Ishikawa (cell line): ENCODE data around the gene ELMO1.

Experiments used
- CEBPB ChIP-seq: IDR thresholded peaks from 2 replicates; pipeline ENCODE4 v1.6.1; 2012
- CREB1 ChIP-seq: IDR thresholded peaks from 2 replicates; pipeline ENCODE4 v1.6.1; 2012; ENCODE audit warnings: low read depth
- EP300 ChIP-seq: IDR thresholded peaks from 2 replicates; pipeline ENCODE4 v1.6.1; 2012; ENCODE audit warnings: borderline replicate concordance
- FOXM1 ChIP-seq: IDR thresholded peaks from 2 replicates; pipeline ENCODE4 v1.6.1; 2012; ENCODE audit warnings: low read depth, borderline replicate concordance
- NFIC ChIP-seq: IDR thresholded peaks from 2 replicates; pipeline ENCODE4 v1.6.1; 2012
- RAD21 ChIP-seq: IDR thresholded peaks from 2 replicates; pipeline ENCODE4 v1.6.1; 2012; ENCODE audit warnings: low read depth
- TAF1 ChIP-seq: IDR thresholded peaks from 2 replicates; pipeline ENCODE4 v1.6.1; 2012; ENCODE audit warnings: low read depth, mild to moderate bottlenecking
- TEAD4 ChIP-seq: IDR thresholded peaks from 2 replicates; pipeline ENCODE4 v1.6.1; 2012
- YY1 ChIP-seq: IDR thresholded peaks from 2 replicates; pipeline ENCODE4 v1.6.1; 2012; ENCODE audit warnings: low read depth
- ZBTB7A ChIP-seq: IDR thresholded peaks from 2 replicates; pipeline ENCODE4 v1.6.1; 2012; ENCODE audit warnings: low read depth
- TF ChIP-seq, protein P1 (sequence below): IDR thresholded peaks from 2 replicates; pipeline ENCODE4 v1.6.1; 2012; ENCODE audit warnings: low read depth, mild to moderate bottlenecking
- TF ChIP-seq, protein P2 (sequence below): IDR thresholded peaks from 2 replicates; pipeline ENCODE4 v1.6.1; 2012

DNA sequence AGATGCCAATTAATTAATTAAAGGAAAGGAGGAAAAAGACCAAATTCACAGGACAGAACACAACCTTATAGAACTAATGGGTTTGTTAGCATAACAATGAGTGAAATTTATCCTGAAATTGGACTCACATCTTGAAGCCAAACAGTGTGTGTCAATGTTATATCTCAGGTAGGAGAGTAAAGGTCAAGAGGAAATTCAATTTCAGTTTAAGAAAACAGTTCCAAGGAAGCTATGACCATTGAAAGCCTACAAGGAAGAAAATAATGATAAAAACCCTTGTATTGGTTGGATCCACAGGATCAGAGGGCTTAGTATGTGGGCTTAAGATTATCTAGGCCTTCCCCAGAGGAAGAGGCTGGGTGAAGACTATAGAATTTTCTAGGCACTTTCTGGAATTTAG, 525.5 kb downstream of the ELMO1 start:
- TF ChIP-seq FOXM1 (no peak), EP300 (no peak), TAF1 (no peak), YY1 (no peak), TEAD4 (no peak), NFIC (no peak), CREB1 (no peak), RAD21 (no peak), CEBPB (no peak), ZBTB7A (no peak)
- TF ChIP-seq, protein P1, sequence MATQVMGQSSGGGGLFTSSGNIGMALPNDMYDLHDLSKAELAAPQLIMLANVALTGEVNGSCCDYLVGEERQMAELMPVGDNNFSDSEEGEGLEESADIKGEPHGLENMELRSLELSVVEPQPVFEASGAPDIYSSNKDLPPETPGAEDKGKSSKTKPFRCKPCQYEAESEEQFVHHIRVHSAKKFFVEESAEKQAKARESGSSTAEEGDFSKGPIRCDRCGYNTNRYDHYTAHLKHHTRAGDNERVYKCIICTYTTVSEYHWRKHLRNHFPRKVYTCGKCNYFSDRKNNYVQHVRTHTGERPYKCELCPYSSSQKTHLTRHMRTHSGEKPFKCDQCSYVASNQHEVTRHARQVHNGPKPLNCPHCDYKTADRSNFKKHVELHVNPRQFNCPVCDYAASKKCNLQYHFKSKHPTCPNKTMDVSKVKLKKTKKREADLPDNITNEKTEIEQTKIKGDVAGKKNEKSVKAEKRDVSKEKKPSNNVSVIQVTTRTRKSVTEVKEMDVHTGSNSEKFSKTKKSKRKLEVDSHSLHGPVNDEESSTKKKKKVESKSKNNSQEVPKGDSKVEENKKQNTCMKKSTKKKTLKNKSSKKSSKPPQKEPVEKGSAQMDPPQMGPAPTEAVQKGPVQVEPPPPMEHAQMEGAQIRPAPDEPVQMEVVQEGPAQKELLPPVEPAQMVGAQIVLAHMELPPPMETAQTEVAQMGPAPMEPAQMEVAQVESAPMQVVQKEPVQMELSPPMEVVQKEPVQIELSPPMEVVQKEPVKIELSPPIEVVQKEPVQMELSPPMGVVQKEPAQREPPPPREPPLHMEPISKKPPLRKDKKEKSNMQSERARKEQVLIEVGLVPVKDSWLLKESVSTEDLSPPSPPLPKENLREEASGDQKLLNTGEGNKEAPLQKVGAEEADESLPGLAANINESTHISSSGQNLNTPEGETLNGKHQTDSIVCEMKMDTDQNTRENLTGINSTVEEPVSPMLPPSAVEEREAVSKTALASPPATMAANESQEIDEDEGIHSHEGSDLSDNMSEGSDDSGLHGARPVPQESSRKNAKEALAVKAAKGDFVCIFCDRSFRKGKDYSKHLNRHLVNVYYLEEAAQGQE: no peak
- TF ChIP-seq, protein P2, sequence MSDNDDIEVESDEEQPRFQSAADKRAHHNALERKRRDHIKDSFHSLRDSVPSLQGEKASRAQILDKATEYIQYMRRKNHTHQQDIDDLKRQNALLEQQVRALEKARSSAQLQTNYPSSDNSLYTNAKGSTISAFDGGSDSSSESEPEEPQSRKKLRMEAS: no peak
